DND-41 (cell line): ENCODE results near the gene RAD9B.

Source experiments
- CTCF ChIP-seq: IDR thresholded peaks from 2 replicates; pipeline ENCODE4 v1.5.1; 2012; ENCODE audit warnings: borderline replicate concordance, low read length, moderate library complexity, mild to moderate bottlenecking; ENCODE audit not compliant: poor library complexity, severe bottlenecking; ENCODE audit errors: extremely low read depth
- EZH2 ChIP-seq: IDR thresholded peaks from 3 replicates; pipeline ENCODE4 v1.6.1; 2012; ENCODE audit warnings: borderline replicate concordance, low read depth, mild to moderate bottlenecking, moderate library complexity, low read length, inconsistent platforms; ENCODE audit not compliant: severe bottlenecking

GRCh38 chr12:110543965-110544364 lies 41.8 kb downstream of the RAD9B start:
- no peak for TF ChIP-seq CTCF
- TF ChIP-seq EZH2, result no peak
